A549 (cell line): ENCODE results near the gene CHMP6. TPM values are rescaled to one million over a fixed set of nuclear protein-coding genes. Genes with fewer than 3 reads are reported as not detected.

Experiments used
- ATAC-seq, 2 experiments: fragments of 200-7000 bp in 1 of 2; fragments of >200 bp in 1 of 2; cut with Nextera tagmentation in 1 of 2; cut with Tn5 transposase in 1 of 2; 3 replicates each; pipeline versions ENCODE4 v1.8.0 to v1.9.1; 2018 to 2020; ENCODE audit warnings: mild to moderate bottlenecking in 1 of 2, moderate library complexity in 1 of 2
- CTCF ChIA-PET: fragments of 300-600 bp; sonication (Branson Sonifier 250); formaldehyde crosslinking; extraction: SDS; loops from one replicate; lab custom pipeline; 2021; ENCODE audit warnings: antibody characterized with exemption, inconsistent platforms; lab: Yijun Ruan, JAX
- POLR2A ChIA-PET: fragments of 350-600 bp; formaldehyde crosslinking; extraction: SDS; loops from one replicate; lab custom pipeline; 2021; ENCODE audit warnings: antibody characterized with exemption, inconsistent platforms; lab: Yijun Ruan, JAX
- DNase-seq, 2 experiments: peaks; one replicate each; pipeline versions ENCODE4 v3.0.0 to v3.0.0-alpha.2; 2011 to 2016; ENCODE audit warnings: low read depth in 1 of 2, low spot score in 1 of 2
- FAIRE-seq: peaks from 2 replicates; lab custom pipeline; 2011; peaks lifted over from hg19 to GRCh38; lab: Jason Lieb, UNC
- H3K27ac ChIP-seq, 2 experiments: fragments of >200 bp; sonication (Bioruptor Twin); formaldehyde crosslinking; 3 replicates each; pipeline ENCODE4 v1.5.1; 2016 to 2017
- H3K4me1 ChIP-seq: fragments of >200 bp; sonication (Bioruptor Twin); formaldehyde crosslinking; 3 replicates; pipeline ENCODE4 v1.6.1; 2016
- H3K4me2 ChIP-seq: fragments of >200 bp; sonication (Bioruptor Twin); formaldehyde crosslinking; 3 replicates; pipeline ENCODE4 v1.6.1; 2016
- H3K4me3 ChIP-seq: fragments of >200 bp; sonication (Bioruptor Twin); formaldehyde crosslinking; 3 replicates; pipeline ENCODE4 v1.5.1; 2016
- H3K9me3 ChIP-seq: fragments of >200 bp; sonication (Bioruptor Twin); formaldehyde crosslinking; 3 replicates; pipeline ENCODE4 v1.6.1; 2016
- CHD2 ChIP-seq: fragments of 150-350 bp; IDR thresholded peaks from 2 replicates; pipeline ENCODE4 v1.6.1; 2014; ENCODE audit warnings: low read length; ENCODE audit not compliant: partially characterized antibody
- E2F6 ChIP-seq: IDR thresholded peaks from 2 replicates; pipeline ENCODE4 v1.6.1; 2012; ENCODE audit warnings: low read depth, borderline replicate concordance
- ESRRA ChIP-seq: fragments of 150-350 bp; IDR thresholded peaks from 2 replicates; pipeline ENCODE4 v1.6.1; 2014; ENCODE audit warnings: mild to moderate bottlenecking, low read length, borderline replicate concordance
- FOSB ChIP-seq: fragments of 250-450 bp; sonication (Bioruptor Pico); IDR thresholded peaks from 2 replicates; pipeline ENCODE4 v1.5.0; 2020; ENCODE audit warnings: mild to moderate bottlenecking, moderate library complexity
- FOSL2 ChIP-seq, 2 experiments: fragments of 450-650 bp in 1 of 2; fragments of >200 bp in 1 of 2; sonication (Bioruptor Twin) in 1 of 2; formaldehyde crosslinking; IDR thresholded peaks; 2 replicates each; pipeline versions ENCODE4 v1.5.0 to v1.6.1; 2016 to 2020; ENCODE audit warnings: mild to moderate bottlenecking in 1 of 2, moderate library complexity in 1 of 2
- HEYL ChIP-seq: fragments of 250-450 bp; sonication (Bioruptor Pico); IDR thresholded peaks from 2 replicates; pipeline ENCODE4 v1.8.0; 2021; ENCODE audit warnings: mild to moderate bottlenecking, moderate library complexity
- JUN ChIP-seq, 2 experiments: fragments of >200 bp; sonication (Bioruptor Twin); formaldehyde crosslinking; IDR thresholded peaks; 2 replicates in 1 of 2; 3 replicates in 1 of 2; pipeline ENCODE4 v1.6.1; 2016 to 2017
- KDM5A ChIP-seq: fragments of 200-600 bp; sonication (generic); IDR thresholded peaks from 2 replicates; pipeline ENCODE4 v1.6.1; 2016; ENCODE audit warnings: antibody characterized with exemption, mild to moderate bottlenecking
- PBX3 ChIP-seq: IDR thresholded peaks from 2 replicates; pipeline ENCODE4 v1.6.1; 2012
- PHF8 ChIP-seq: fragments of 200-600 bp; sonication (generic); IDR thresholded peaks from 2 replicates; pipeline ENCODE4 v1.6.1; 2016; ENCODE audit warnings: low read depth, mild to moderate bottlenecking, antibody characterized with exemption, moderate library complexity, borderline replicate concordance
- POLR2A ChIP-seq: IDR thresholded peaks from 2 replicates; pipeline ENCODE4 v1.6.1; 2012; ENCODE audit warnings: mild to moderate bottlenecking, low read length
- RARB ChIP-seq: fragments of 250-450 bp; sonication (Bioruptor Pico); IDR thresholded peaks from 2 replicates; pipeline ENCODE4 v1.8.0; 2021; ENCODE audit warnings: mild to moderate bottlenecking, moderate library complexity
- SREBF2 ChIP-seq: fragments of 450-650 bp; IDR thresholded peaks from 2 replicates; pipeline ENCODE4 v1.6.1; 2014; ENCODE audit warnings: mild to moderate bottlenecking, moderate library complexity
- TP53 ChIP-seq: fragments of 250-450 bp; sonication (Bioruptor Pico); IDR thresholded peaks from 2 replicates; pipeline ENCODE4 v1.5.0; 2021; ENCODE audit warnings: mild to moderate bottlenecking, moderate library complexity
- USF2 ChIP-seq: fragments of 450-650 bp; IDR thresholded peaks from 2 replicates; pipeline ENCODE4 v1.6.1; 2014; ENCODE audit warnings: antibody characterized with exemption
- ZSCAN20 ChIP-seq: fragments of 250-450 bp; sonication (Bioruptor Pico); IDR thresholded peaks from 2 replicates; pipeline ENCODE4 v1.8.0; 2022; ENCODE audit warnings: mild to moderate bottlenecking, moderate library complexity
- WGBS: methylation state at CpG from one replicate; pipeline ENCODE4 v1.1.6; 2017; ENCODE audit errors: missing lambda C conversion rate; 5-methylcytosine and 5-hydroxymethylcytosine counted together
- polyA plus RNA-seq, 4 experiments: library from polyadenylated mRNA; depleted of rRNA in 3 of 4; stranded (reverse); fragments of >200 nt; fragmentation: RNase III in 1 of 4; extraction: RNeasy Plus Mini Kit Qiagen cat#74134 plus additional on column Dnase treatment in 1 of 4; gene quantifications; 2 replicates in 3 of 4; 3 replicates in 1 of 4; pipeline ENCODE4 v1.2.3, GENCODE V29; 2011 to 2017
- TF ChIP-seq, protein P1 (sequence below): IDR thresholded peaks from 2 replicates; pipeline ENCODE4 v1.6.1; 2012

CHMP6 gene
- polyA plus RNA-seq, 2 of the 4 experiments (the other 2 are of a cell fraction): 28.9 to 30.8 TPM

DNA sequence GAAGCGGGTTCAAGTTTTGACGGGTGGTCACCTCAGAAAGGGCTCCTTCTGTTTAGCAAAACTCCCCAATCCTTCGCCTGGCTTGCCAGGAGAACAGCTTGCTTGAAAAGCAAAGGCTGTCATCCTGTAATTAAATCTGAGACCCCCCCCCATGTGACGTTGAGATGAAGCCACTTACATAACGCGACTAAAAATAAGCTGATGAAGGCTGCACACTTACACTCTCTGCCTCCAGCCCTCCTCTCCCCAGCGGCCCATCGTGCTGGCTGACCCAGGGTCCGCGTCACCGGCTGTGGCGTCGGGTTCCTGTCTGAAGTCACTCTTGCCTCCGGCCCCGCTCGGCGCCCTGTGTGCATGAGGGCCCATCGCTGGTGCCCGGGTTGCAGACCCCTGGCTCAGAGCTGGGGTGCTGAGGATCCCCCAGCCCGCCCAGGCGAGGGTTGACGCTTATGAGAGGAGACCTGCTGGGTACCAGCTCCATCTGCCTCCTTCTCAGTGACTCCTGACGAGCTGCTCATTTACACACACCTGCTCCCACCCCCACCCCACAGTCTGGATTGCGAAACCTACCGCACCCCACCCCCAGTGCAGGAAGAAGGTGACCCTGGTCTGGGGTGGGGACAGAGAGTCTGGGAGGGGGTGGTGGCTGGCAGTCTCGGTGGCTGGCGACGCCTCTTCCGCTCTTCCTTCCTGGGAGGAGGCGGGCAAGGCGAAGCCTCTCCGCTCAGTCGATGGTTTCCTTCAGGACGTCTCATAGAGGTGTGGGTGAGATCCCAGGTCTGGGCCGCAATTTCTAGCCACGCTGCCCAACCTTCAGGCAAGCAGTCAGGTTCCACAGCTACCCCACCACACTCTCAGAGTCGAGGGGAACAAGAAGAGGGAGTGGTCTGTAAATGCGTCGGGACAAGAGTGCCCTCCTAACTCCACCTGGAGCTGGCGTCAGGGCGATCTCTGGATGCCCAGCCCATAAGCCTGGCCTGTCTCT lies 40.2 kb downstream of the CHMP6 start:
- H3K9me3 ChIP-seq: 0 out of 3 replicates have a peak, but pooled peaks cover 3% of the 10 kb centered on the region
- CTCF ChIA-PET: interaction anchor here (0.8 to 37.9 kb wide), 6 partner anchors 8 to 409 kb away, joined by 3 to 880 read pairs (median 6); no protein-coding TSS in a partner anchor
- TF ChIP-seq USF2: no peak
- TF ChIP-seq CHD2: no peak
- TF ChIP-seq RARB (CRISPR knock-in tag): no peak
- TF ChIP-seq JUN (IDR thresholded peaks at IDR 0.05): no peak
- no peak for TF ChIP-seq HEYL (CRISPR knock-in tag)
- TF ChIP-seq ZSCAN20 (CRISPR knock-in tag): no peak
- no peak for TF ChIP-seq POLR2A
- TF ChIP-seq E2F6: no peak
- no peak for TF ChIP-seq PHF8
- TF ChIP-seq ESRRA: no peak
- TF ChIP-seq, all 56 proteins: peak for 0
- FAIRE-seq (no peak), ATAC-seq (no peak), DNase-seq (no peak)
- Histone ChIP-seq H3K4me2 (no peak overlapping the region), H3K27ac (no peak overlapping the region), H3K4me1 (peaks cover 11% of the 10 kb centered on the region; the same call in 2 of the 3 replicates), H3K4me3 (no peak overlapping the region)
- 91% methylated on average over 41 of the region's 41 CpGs for WGBS
- POLR2A ChIA-PET: interaction anchor here (1.7 to 1.9 kb wide), 2 partner anchors 63 to 191 kb away, joined by 5 read pairs; partner anchors contain the start of gene CEP131

- FAIRE-seq (no peak), ATAC-seq (no peak)
Measured at GRCh38 chr17:81032641-81033480, 41.2 kb downstream of the CHMP6 start.

More at GRCh38 chr17:81032641-81033480, 41.2 kb downstream of the CHMP6 start:
- TF ChIP-seq E2F6 (no peak), FOSB (no peak), PBX3 (no peak), FOSL2 (IDR thresholded peaks at IDR 0.05) (no peak), FOSL2 (CRISPR knock-in tag; IDR thresholded peaks at IDR 0.05) (no peak), SREBF2 (no peak), TP53 (CRISPR knock-in tag) (no peak), KDM5A (no peak)
- TF ChIP-seq, protein P1, sequence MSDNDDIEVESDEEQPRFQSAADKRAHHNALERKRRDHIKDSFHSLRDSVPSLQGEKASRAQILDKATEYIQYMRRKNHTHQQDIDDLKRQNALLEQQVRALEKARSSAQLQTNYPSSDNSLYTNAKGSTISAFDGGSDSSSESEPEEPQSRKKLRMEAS: no peak
- Histone ChIP-seq H3K4me1 (peaks cover 11% of the 10 kb centered on the region; the same call in 2 of the 3 replicates), H3K27ac (no peak overlapping the region), H3K4me2 (no peak overlapping the region), H3K9me3 (no peaks in the 10 kb centered on the region), H3K4me3 (no peak overlapping the region)
- CTCF ChIA-PET: interaction anchor here (0.5 to 37.9 kb wide), 4 partner anchors 9 to 65 kb away, joined by 3 to 880 read pairs (median 18); no protein-coding TSS in a partner anchor
- POLR2A ChIA-PET: interaction anchor here (1.7 kb wide), 1 partner anchor 190 kb away, joined by 5 read pairs; the partner anchor contains the start of gene CEP131
- DNase-seq: no peak
- 91% methylated on average over 28 of the region's 34 CpGs for WGBS
